ENCODE data around the gene VSX1.
A peak's percentile ranks its signal among the peaks of the same experiment; 100 is the strongest.

Gene VSX1

GRCh38 chr20:25040438-25040831 lies 41.5 kb downstream of the VSX1 start:
- peak; percentile 68 for DNase-seq (ENCODE audit: low spot score)

- peak; percentile 82 for DNase-seq (ENCODE audit: low spot score)
Observed at GRCh38 chr20:25039697-25040437, 42.1 kb downstream of the VSX1 start.

- no peak for DNase-seq (ENCODE audit: low spot score)
Observed at GRCh38 chr20:25038591-25039015, 43.3 kb downstream of the VSX1 start.

GRCh38 chr20:25038103-25038410 lies 43.9 kb downstream of the VSX1 start:
- DNase-seq (ENCODE audit: low spot score), result no peak

GRCh38 chr20:25037288-25038102 lies 44.4 kb downstream of the VSX1 start:
- no peak for DNase-seq (ENCODE audit: low spot score)

- DNase-seq (ENCODE audit: low spot score), result no peak
Observed at GRCh38 chr20:25036331-25036936, 45.5 kb downstream of the VSX1 start.

GRCh38 chr20:25035921-25036320 lies 46.0 kb downstream of the VSX1 start:
- DNase-seq (ENCODE audit: low spot score), result no peak

GRCh38 chr20:25033924-25034300 lies 48.0 kb downstream of the VSX1 start:
- DNase-seq (ENCODE audit: low spot score), result no peak

- no peak for DNase-seq (ENCODE audit: low spot score)
Observed at GRCh38 chr20:25033265-25033923, 48.5 kb downstream of the VSX1 start.

- DNase-seq (ENCODE audit: low spot score), result no peak
Observed at GRCh38 chr20:25032478-25033264, 49.3 kb downstream of the VSX1 start.

GRCh38 chr20:25032065-25032477 lies 49.9 kb downstream of the VSX1 start:
- no peak for DNase-seq (ENCODE audit: low spot score)

GRCh38 chr20:25031241-25031640 lies 50.7 kb downstream of the VSX1 start:
- DNase-seq (ENCODE audit: low spot score), result no peak

- DNase-seq (ENCODE audit: low spot score), result no peak
Observed at GRCh38 chr20:25030649-25031207, 51.2 kb downstream of the VSX1 start.

GRCh38 chr20:25030007-25030648 lies 51.8 kb downstream of the VSX1 start:
- DNase-seq (ENCODE audit: low spot score), result no peak

- DNase-seq (ENCODE audit: low spot score), result no peak
Observed at GRCh38 chr20:25025986-25026605, 55.8 kb downstream of the VSX1 start.
